HG03378 (cell line): ENCODE data around the gene CDC14A.

ENCODE experiments used
- ATAC-seq: cut with Tn5 transposase; IDR thresholded peaks from one replicate; pipeline ENCODE4 v1.9.1; 2021; ENCODE audit warnings: mild to moderate bottlenecking, moderate library complexity; ENCODE audit not compliant: unreplicated experiment

The CDC14A gene

DNA sequence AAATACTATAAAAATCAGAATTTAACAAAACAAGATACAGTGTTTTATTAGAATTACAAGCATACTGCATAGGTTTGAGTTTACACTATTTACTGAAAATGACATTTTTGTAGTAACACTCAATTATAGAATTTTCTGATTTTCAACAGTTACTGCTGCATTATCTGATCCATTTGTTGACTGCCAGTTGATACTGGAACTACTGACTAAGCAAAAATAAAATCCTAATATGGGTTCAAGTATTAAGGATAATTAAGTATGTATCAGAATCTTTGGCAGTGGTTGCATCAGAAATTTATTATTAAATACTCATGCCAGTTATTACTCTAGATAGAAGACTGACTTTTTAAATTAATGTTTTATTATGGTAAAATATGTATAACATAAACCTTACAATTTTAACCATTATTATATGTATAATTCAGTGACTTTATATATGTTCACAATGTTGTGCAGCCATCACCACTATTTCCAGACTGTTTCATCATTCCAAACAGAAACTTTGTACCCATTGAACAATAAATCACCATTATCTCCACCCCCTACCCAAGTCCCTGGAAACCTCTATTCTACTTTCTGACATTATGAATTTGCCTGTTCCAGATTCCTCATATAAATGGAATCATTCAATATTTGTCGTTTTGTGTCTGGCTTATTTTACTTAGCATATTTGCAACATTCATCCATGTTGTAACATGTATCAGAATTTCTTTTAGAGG, 127.5 kb downstream of the CDC14A start:
- no peak for ATAC-seq

DNA sequence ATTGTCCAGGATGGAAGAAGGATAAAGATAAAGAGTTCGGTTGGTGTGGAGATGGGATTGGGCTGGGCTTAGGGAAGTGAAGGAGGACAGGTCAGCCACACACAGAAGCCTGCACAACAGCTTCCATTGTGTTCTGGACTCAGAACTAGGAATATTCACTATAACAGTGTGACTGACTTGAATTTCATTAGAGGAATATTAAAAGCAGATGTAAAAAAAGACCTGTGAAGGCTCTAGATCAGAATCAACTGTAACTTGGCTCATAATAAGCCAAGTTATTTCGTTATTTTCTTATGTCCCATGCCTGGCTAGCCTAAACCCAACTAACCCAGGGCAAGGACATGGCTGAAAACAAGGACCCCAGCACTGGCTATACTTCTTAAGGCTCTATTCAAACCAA, 129.0 kb downstream of the CDC14A start:
- no peak for ATAC-seq

DNA sequence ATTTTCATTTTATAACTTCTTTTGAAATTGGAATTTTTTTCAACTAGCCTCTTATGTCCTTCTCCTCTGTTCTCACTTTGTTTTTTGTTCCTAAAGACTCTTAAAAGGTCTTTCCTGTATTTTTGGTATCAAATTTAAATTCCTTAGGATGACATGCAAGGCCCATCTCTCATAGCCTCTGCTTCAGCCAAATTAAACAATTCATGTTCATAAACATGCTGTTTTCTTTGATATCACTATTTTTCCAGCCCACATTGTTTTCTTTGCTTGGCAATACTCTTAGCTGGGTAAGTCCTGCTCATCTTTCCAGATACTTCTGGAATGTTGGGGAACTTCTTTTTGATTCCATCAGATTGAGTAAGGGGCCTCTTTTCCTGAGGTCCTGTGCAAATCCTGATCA, 129.9 kb downstream of the CDC14A start:
- no peak for ATAC-seq

DNA sequence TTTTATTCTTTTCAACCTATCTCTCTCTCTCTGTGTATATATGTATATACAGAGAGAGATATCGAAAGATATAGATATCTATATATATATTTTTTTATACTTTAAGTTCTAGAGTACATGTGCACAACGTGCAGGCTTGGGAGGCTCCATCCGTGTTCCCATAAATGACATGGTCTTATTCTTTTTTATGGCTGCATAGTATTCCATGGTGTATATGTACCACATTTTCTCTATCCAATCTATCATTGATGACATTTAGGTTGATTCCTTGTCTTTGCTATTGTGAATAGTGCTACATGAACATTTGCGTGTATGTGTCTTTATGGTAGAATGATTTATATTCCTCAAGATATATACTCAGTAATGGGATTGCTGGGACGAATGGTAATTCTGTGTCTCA, 130.4 kb downstream of the CDC14A start:
- ATAC-seq: no peak

DNA sequence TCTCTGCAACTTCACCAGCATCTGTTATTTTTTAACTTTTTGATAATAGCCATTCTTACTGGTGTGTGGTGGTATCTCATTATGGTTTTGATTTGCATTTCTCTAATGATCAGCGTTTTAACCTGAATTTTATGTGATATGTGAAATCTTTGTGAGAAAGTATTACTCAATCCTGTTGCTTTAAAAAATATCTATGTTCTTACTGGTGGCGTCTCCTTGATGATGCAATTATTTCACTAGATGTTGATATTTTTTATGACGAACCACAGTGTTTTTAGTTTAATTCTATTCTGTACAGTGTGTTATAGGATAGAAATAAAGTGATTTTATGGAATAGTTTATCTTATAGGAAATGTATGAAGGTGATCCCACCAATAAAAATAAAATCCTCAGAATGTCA, 130.9 kb downstream of the CDC14A start:
- ATAC-seq: no peak

DNA sequence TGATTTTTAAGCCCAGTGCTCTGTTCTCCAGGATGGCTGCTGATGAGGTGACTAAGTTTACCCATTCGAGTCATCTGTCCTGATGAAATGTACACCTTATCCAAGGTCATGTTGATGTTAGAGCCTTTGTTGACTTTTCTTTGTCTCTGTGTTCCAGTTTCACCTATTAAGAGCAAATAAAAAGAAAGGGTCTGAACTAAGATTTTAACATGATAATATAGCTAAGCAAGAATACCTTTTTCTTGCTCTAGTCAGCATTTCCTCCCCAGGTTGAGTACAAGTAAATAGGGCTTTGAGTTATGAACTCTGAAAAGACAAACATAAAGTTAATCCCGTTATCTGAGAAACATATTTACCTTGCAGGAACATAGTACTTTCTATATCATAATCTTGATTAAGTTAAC, 133.6 kb downstream of the CDC14A start:
- ATAC-seq: no peak

DNA sequence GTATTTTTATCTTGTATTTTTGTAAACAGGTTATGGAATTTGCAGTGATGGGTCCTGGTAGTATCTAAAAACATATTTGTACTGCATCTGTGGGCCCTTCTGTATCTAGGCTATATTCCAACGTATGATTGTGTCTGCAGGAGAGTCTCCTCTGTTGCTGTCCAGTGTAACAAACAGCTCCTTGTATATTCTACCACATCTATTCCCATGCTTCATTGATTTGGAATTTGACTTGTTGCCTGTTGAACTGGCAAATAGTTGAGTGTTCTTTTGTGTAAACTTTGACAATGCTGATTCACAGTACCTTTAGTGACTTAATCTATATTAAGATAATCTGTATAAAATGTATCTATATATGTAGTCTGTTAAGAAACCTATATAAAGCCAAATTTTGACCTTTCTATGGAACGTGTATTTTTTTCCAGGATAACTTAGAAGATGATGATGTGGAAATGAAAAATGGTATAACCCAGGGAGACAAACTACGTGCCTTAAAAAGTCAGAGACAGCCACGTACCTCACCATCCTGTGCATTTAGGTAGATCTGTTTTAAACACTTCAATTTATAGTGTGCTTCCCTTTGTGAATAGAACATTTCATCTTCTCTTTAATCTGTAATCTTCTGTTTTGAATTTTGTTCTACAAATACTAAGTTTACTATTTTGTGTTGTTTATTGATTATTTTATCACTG, 142.2 kb downstream of the CDC14A start:
- no peak for ATAC-seq

DNA sequence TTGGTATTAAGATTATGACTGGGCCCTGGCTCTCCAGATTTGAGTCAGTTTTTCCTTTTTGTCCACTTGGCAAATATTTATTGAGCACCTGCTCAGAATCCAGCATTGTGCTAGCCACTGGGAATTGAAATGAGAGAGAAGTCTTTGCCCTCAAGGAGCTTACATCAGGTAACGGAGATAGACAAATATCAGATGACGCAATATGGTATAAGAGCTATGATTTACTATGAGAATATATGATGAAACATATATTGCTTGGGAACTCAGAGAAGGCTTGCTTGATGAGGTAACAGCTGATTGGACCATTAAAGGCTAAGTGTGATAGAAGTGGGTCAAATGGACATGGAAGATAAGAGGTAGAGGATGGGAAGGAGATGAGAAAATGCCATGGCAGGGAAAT, 144.6 kb downstream of the CDC14A start:
- no peak for ATAC-seq

DNA sequence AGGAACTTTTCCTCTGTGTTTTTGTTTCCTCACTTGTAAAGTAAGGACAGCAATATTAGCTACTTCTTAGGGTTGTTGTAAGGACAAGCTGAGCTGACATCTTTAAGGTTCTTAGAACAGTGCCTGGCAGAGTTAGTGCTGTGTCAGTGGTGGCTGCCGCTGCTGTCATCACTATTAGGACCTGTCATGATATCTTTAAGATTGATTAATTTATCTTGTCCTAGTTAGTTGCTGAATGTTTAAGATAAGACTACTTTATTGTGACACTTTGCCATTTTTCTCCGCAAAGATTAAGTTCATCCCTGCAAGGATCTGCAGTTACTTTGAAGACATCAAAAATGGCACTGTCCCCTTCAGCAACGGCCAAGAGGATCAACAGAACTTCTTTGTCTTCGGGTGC, 145.5 kb downstream of the CDC14A start:
- no peak for ATAC-seq

DNA sequence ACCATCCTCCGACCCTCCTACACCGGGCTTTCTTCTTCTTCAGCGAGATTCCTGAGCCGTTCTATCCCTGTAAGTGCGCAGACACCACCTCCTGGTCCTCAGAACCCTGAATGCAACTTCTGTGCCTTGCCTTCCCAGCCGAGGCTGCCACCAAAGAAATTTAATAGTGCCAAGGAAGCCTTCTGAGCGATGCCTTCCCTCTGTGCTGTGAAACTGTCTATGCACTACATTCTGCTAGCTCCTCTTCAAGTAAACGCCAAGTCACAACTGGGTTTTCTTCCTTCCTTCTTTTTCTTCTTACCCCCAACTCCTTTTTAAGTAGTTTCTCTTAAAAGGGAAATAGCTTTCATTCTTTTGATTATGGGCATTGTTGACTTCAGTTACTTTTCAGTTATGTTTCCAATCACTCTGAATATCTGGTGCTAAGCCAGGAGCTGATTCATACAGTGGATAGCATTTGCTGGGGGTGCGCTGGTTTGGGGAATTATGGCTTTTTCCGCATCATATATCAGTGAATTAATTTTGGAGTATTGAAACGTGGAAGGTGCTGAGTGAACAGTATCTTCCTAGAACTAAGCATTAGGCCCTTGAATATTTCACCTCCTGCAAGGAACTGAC, 147.0 kb downstream of the CDC14A start:
- ATAC-seq: no peak

DNA sequence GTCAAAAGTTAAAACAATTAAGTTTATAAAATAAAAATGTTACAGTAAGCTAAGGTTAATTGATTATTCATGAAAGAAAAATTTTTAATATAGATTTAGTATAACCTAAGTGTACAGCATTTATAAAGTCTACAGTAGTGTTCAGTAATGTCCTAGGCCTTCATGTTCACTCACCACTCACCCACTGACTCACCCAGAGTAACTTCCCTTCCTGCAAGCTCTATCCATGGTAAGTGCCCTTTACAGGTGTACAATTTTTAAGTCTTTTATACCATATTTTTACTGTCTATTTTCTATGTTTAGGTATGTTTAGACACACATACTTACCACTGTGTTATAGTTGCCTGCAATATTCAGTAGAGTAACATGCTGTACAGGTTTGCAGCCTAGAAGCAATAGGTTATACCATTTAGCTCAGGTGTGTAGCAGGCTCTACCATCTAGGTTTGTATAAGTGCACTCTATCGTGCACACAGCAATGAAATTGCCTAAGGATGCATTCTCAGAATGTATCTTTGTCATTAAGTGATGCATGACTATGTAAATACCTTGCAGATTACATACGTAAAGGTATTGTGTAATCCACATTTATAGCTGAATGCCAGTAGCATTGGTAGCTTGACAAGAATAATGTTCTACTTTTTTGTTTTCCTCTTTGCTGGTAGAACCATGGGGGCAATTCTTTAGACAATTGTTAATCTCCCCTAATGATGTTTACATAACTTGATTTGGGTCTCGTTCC, 149.9 kb downstream of the CDC14A start:
- no peak for ATAC-seq

DNA sequence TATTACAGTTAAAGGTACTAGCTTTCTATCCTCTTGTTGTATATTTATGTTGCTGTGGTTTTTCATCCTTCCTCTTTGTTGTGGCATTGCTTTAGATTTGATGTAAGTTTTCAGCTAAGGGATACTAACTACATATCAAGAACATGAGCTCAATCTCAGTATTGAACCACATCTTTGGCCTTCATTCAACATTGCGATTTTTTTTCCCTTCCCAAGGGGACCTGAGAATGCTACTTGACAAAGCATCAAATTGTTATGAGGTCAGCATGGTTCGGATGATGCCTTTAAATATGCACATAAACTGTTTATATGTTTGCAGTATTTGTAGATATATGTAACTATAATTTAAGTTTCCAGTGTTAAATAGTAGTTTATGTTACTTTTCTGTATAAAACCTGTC, 153.9 kb downstream of the CDC14A start:
- no peak for ATAC-seq

DNA sequence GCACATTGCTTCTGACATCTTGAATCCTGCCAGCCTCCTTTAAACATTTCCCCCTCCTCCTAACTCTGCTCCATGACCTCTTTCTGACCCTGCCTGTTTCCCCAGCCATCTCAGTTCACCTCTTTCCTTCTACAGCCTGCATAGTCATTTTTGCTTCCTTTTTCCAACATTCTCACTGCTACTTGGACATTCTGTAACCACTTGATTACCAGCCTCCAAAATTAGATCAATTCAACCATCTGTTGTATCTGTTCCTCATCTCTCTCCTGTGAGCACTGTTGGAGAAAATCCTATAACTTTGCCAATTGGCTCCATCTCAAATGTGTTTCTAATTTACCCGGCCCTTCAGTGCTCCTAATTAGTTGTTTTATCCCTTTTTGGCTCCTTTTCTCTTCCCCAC, 158.1 kb downstream of the CDC14A start:
- no peak for ATAC-seq

DNA sequence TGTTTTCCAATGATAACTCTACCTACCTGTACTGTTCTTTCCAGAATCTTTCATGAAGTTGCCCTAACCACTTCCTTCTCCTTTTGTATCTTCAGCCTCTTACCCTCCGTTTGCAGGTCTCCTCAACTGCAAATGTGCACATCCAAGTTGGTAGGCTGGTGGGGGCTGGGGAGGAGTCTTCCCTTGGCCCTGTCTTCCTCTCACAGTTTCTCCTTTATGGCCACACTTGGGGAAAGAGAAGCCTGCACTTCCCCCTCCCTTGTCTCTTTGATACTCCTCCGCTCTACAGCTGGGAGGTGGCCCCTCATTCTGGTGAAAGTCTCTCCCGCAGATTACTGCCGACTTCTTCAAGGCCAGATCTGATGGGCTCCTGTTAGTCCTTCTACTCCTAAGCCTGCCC, 158.8 kb downstream of the CDC14A start:
- no peak for ATAC-seq

DNA sequence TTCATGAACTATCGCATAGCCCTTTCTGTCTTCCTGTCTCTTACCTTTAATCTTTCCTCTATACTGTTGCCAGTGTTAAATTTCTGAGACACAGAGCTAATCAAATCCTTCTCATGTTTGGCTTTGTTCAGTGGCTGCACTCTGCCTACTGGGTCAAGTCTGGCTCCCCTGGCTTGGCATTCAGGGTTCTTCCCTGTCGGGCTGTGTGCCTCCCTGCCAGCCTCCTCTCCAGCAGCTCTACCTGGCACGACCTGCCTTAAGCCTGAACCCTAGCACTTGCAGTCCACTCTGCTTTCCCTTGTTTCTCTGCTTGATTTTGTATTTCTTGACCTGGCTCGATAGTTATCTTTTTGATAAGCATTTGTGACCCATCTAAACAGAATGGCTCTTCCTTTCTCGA, 159.5 kb downstream of the CDC14A start:
- ATAC-seq: no peak

DNA sequence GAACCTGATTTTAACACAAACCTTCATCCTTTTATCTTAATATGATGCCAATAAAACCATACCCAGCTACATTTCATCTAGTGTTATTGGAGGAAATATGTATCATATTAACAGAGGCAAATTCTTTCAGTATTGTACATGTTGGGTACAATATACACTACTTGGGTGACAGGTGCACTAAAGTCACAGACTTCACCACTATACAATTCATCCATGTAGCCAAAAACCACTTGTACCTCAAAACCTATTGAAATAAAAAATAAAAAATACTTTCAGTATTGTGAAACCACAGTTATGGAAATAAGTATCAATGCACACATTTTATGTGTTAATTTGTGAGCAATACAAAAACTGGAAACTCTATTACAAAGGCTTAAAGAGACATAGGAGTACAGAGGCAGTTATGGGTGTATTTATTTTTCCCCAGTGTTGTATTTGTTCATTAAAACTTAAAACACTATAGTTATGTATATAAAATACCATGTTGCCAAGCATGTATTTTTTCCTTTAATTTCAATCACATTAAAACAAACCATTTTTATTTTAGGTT, 160.6 kb downstream of the CDC14A start:
- no peak for ATAC-seq

DNA sequence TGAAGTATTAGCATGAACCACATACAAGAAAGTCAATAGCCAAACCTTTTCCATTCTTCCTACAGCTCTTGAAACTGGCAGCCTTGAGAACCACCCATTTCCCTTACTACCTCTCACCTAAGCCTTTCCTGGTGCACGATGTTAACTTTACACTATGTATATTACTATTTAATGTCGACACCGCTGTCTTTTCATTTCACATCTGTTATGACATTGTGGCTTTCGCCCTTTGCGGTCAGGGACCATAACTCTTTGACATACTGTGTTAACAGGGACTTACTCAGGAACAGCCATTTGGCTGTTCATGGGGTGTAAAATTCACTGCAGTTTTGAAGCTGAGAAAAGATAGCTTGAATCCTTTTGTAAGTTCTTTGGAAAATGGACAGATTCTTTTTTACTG, 164.6 kb downstream of the CDC14A start:
- no peak for ATAC-seq

DNA sequence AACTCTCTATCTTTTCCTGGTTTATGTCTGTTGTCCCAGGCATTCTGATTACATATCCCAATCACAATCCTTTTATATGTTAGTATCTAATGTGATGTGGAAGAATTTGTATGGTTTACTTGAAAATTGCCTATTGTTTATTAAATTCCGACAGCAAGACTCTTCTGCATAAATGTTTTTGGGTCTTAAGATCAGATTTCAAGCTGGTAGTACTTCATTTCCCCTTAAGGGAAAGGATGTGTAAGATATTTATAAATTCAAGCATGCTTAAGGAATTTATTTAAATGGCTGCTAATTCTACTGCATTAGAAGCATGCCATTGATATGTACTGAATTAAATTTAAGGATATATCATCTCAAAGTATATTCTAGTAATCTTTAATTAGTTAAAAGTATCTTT, 165.2 kb downstream of the CDC14A start:
- no peak for ATAC-seq

DNA sequence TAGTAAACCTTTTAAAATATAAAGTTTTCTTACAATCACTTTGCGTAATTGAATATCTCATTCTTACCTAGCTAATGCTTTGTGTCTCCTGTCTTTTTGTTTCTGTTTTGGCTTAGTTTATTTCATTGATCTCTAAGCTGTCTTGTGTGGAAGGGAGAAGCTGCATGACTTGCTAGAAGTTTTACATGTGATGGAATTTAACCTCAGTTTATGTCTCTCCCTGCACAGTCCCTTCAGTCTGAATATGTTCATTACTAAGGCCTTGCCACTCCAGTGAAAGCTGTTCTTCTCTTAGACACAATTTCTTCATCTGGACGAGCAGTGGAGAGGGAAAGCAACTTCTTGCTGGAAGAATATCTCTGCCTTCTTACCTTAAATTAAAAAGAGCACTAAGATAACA, 165.7 kb downstream of the CDC14A start:
- ATAC-seq: no peak

DNA sequence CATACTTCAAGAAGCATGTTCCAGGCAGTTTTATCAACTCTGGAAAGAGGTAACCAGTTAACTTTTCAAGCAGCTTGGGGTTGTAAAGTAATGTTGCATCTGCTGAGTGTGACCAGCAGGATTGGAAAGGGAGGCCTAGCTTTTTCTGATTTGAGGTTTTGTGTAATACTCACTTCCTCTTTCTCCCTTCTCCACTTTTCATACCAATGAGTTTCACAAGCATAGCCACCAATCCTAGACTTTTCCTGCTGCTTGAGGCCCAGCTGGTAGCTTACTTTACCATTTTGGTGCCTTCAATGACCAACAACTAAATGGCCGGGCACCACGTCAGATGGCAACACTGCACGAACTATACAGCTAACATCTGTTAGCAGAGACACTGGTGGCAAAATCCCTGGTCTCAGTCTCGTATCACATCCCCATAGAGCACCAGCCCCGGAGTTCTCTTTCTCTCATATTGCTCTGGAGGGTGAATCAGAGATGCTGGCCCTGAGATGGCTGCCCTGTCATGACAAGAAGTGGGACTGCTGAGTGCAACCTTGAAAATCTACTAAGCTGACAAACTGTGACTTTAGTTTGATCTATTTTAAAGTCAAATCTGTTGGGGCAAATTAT, 170.8 kb downstream of the CDC14A start:
- peak; percentile 97 for ATAC-seq

DNA sequence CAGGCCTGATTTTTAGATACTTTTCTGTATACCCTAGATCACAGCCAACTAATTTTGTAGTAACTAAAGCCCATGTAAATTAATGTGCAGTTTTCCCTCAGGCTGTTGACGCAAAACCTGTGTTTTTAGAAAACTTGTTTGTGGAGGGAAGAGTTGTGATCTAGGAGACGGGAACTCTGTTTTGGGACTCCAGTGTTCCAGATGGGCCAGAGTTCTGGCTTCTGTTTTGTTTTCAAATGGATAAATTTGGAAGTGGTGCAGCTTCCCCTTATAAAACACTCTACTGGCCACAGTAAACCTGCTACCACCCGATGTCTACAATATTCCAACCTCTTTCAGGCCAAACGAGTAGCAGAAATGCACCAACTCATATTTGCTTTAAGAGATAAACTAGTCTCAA, 172.0 kb downstream of the CDC14A start:
- ATAC-seq: no peak
